ENCODE measurements around the gene RASSF7. TPM values are rescaled to one million over a fixed set of nuclear protein-coding genes. Genes with fewer than 3 reads are reported as not detected.

Gene RASSF7
- total RNA-seq, 1 donor from 2014 or later = 32.3 TPM

- no peak overlapping the region for H3K4me3 ChIP-seq (ENCODE audit: insufficient read depth, low read depth, low read length)
- no peak for TF ChIP-seq EZH2 (IDR thresholded peaks at IDR 0.05; ENCODE audit: insufficient read depth, low read length)
- no peak for TF ChIP-seq CTCF (IDR thresholded peaks at IDR 0.05; ENCODE audit: insufficient read depth, low read depth, low read length)
- Mint-ChIP-seq H3K36me3 (ENCODE audit: low read depth, unreplicated experiment) (peaks cover 14% of the 10 kb centered on the region), H3K27ac (ENCODE audit: unreplicated experiment) (no peak overlapping the region), H3K4me3 (ENCODE audit: unreplicated experiment) (no peak overlapping the region), H3K27me3 (ENCODE audit: low read depth, unreplicated experiment) (no peaks in the 10 kb centered on the region), H3K4me1 (ENCODE audit: low read depth, unreplicated experiment) (peaks cover 2% of the 10 kb centered on the region), H3K9me3 (ENCODE audit: unreplicated experiment) (no peaks in the 10 kb centered on the region)
- FAIRE-seq (no peak), DNase-seq (ENCODE audit: low read depth) (no peak)
- no peak overlapping the region for H2AFZ ChIP-seq (ENCODE audit: low read depth, low read length)
- peak overlapping the region; percentile 50 for H3K27ac ChIP-seq (ENCODE audit: low read depth, low read length)
- peaks cover 14% of the 10 kb centered on the region for H3K79me2 ChIP-seq (ENCODE audit: insufficient read depth, low read length)
- peaks cover 4% of the 10 kb centered on the region for H3K4me1 ChIP-seq (ENCODE audit: insufficient read depth, low read length)
- H3K9me3 ChIP-seq (ENCODE audit: insufficient read depth, low read depth, low read length) = no peaks in the 10 kb centered on the region
- H4K20me1 ChIP-seq (ENCODE audit: insufficient read depth, low read length) = peaks cover 64% of the 10 kb centered on the region
- no peak overlapping the region for H3K9ac ChIP-seq (ENCODE audit: low read length)
- H3K4me2 ChIP-seq (ENCODE audit: low read length) = no peak overlapping the region
- no peaks in the 10 kb centered on the region for H3K27me3 ChIP-seq (ENCODE audit: insufficient read depth, low read length)
- H3K36me3 ChIP-seq (ENCODE audit: insufficient read depth, low read length) = peaks cover 38% of the 10 kb centered on the region
These were observed 46.4 kb downstream of the RASSF7 start for GRCh38 chr11:607020-607780.

GRCh38 chr11:607971-608659 is 47.3 kb downstream of the RASSF7 start:
- Histone ChIP-seq H3K79me2 (ENCODE audit: insufficient read depth, low read length) (peaks cover 14% of the 10 kb centered on the region), H3K36me3 (ENCODE audit: insufficient read depth, low read length) (peaks cover 36% of the 10 kb centered on the region), H3K4me2 (ENCODE audit: low read length) (no peak overlapping the region), H3K4me3 (ENCODE audit: insufficient read depth, low read depth, low read length) (no peak overlapping the region), H2AFZ (ENCODE audit: low read depth, low read length) (no peak overlapping the region), H4K20me1 (ENCODE audit: insufficient read depth, low read length) (peaks cover 69% of the 10 kb centered on the region), H3K4me1 (ENCODE audit: insufficient read depth, low read length) (peaks cover 4% of the 10 kb centered on the region), H3K9me3 (ENCODE audit: insufficient read depth, low read depth, low read length) (no peaks in the 10 kb centered on the region), H3K27me3 (ENCODE audit: insufficient read depth, low read length) (no peaks in the 10 kb centered on the region), H3K9ac (ENCODE audit: low read length) (no peak overlapping the region), H3K27ac (ENCODE audit: low read depth, low read length) (no peak overlapping the region)
- DNase-seq (ENCODE audit: low read depth) (no peak), FAIRE-seq (no peak)
- H3K36me3 Mint-ChIP-seq (ENCODE audit: low read depth, unreplicated experiment) = peaks cover 16% of the 10 kb centered on the region
- H3K4me3 Mint-ChIP-seq (ENCODE audit: unreplicated experiment) = no peak overlapping the region
- no peaks in the 10 kb centered on the region for H3K9me3 Mint-ChIP-seq (ENCODE audit: unreplicated experiment)
- peaks cover 5% of the 10 kb centered on the region for H3K4me1 Mint-ChIP-seq (ENCODE audit: low read depth, unreplicated experiment)
- H3K27ac Mint-ChIP-seq (ENCODE audit: unreplicated experiment) = no peak overlapping the region
- no peak for TF ChIP-seq CTCF (IDR thresholded peaks at IDR 0.05; ENCODE audit: insufficient read depth, low read depth, low read length)
- no peak for TF ChIP-seq EZH2 (IDR thresholded peaks at IDR 0.05; ENCODE audit: insufficient read depth, low read length)
- H3K27me3 Mint-ChIP-seq (ENCODE audit: low read depth, unreplicated experiment) = no peaks in the 10 kb centered on the region
